HL-60/S4 (cell line): Measurements from ENCODE around the gene SMKR1.
"Not testable (repeated sequence)": the region's sequence is repeated elsewhere in the genome, so short reads cannot be mapped to it uniquely, and the experiment has no call there.

Experiments
- in situ Hi-C: fragments of 300-500 bp; cut with MboI; formaldehyde crosslinking; loops from 2 replicates; pipeline ENCODE4 v1.14.3; 2022; ENCODE audit warnings: low sequenced_read_pairs

Gene SMKR1

GRCh38 chr7:129522088-129522970 is 20.0 kb downstream of the SMKR1 start:
- in situ Hi-C loops, result no loop called here

DNA sequence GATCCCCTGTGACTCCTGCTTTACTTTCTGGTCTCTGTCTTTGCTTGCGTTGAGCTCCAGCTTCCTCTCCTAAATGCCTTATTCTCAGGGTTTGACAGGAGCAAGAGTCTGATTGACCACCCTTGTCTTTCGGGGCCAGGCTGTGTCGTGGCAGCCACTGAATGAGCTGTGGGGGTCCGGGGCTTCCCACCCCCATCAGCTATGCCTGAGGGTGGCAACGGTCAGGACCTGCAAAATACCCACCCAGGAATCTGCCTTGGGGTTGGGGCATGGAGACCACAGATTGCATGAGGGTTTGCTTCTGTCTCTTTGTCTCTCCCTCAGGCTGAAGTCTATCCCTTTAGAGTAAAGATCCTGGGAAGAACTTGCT is 20.6 kb downstream of the SMKR1 start:
- in situ Hi-C loops, result no loop called here

DNA sequence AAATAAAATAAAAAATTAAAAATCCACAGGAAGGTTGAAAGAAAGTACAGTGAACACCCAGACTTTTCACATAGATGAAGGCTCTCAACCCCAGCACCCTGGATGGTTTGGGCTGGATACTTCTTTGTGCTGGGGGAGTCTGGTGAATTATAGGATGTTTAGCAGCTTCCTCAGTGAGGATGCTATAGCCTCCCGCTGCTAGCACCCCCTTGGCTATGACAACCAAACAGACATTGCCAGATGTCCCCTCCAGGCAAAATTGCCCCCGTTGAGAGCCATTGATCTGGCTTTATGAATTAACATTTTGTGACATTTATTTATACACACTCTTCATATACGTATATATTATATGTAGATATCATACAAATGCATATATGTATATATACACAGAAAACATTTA is 21.6 kb downstream of the SMKR1 start:
- in situ Hi-C loops, result no loop called here

GRCh38 chr7:129524405-129524804 is 22.1 kb downstream of the SMKR1 start:
- in situ Hi-C loops, result not testable (repeated sequence)

GRCh38 chr7:129525225-129525862 is 23.0 kb downstream of the SMKR1 start:
- in situ Hi-C loops, result no loop called here

DNA sequence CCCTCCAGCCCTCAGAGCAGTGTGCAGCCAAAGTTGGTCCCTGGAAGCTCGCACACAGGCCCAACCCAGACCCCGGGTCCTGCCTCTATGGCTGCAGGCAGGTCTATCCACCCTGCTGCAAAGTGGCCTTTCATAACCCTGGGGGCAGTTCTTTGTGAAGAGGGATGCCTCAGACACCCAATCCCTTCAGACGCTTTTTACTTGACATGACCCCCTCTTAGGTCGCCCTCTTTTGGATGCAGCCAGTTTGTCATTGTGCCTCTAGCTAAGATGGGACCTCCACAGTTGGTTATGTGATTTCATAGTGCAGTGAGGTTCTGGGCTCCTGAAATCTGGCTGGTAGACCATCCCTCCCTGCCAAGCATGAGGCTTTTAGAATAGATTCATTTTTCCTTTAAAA is 27.3 kb downstream of the SMKR1 start:
- in situ Hi-C loops, result no loop called here

- in situ Hi-C loops, result no loop called here
These were observed 28.6 kb downstream of the SMKR1 start for GRCh38 chr7:129530795-129531391.

GRCh38 chr7:129531721-129532120 is 29.4 kb downstream of the SMKR1 start:
- in situ Hi-C loops, result no loop called here

DNA sequence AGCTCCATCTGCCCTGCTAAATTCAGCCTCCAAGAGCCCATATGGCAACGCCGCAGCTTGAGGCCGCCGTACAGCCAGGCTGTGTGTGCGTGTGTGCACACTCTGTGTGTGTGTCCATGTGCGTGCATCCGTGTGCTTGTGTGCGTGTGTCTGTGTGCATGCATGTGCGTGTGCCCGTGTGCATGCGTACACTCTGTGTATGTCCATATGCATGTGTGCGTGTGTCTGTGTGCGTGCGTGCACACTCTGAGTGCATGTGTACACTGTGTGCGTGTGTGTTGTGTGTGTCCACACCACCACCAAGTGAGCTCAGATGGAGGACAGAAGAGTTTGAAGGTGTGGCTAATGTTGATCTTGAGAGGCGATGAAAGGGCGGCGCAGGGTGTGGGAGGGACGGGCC is 30.0 kb downstream of the SMKR1 start:
- in situ Hi-C loops, result no loop called here

- in situ Hi-C loops, result not testable (repeated sequence)
These were observed 32.4 kb downstream of the SMKR1 start for GRCh38 chr7:129534558-129535274.

DNA sequence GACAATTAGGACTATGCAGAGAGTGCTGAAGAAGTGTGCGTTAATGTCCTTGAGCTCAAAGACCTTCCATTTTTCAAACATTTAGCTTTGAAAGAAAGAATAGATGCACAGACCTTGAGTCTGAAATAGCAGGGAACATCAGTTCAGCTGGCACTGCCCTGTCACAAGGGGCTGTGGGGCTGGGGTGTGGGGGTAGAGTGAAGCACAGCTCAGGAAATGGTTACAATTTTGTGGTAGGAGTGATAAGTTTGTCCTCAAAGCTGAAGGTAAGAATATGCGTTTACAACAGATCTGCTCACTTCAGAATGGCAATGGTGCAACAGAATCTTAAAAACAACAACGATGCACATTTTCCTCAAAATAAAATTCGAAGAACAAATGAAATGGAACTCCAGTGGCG is 33.6 kb downstream of the SMKR1 start:
- in situ Hi-C loops, result no loop called here

- in situ Hi-C loops, result no loop called here
These were observed 34.0 kb downstream of the SMKR1 start for GRCh38 chr7:129536323-129536722.

- in situ Hi-C loops, result no loop called here
These were observed 36.5 kb downstream of the SMKR1 start for GRCh38 chr7:129538790-129539189.

DNA sequence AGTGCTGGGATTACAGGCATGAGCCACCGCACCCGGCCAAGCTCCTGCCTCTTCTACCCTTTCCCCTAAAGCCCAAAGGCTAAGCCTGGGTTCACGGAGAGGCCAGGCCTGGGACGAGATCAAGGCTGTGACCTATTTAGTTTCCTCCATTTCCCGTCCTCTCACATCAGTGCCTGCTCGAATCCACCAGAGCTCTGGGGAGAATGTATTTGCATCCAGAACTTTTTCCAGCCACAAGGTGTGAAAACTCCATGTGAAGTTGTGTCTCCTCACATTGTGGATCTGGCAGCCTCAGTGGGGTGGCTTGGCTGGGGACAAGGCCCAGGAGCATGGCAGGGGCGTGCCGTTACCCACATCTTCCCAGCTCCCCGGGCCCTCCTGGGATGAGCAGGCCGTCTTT is 38.0 kb downstream of the SMKR1 start:
- in situ Hi-C loops, result no loop called here

DNA sequence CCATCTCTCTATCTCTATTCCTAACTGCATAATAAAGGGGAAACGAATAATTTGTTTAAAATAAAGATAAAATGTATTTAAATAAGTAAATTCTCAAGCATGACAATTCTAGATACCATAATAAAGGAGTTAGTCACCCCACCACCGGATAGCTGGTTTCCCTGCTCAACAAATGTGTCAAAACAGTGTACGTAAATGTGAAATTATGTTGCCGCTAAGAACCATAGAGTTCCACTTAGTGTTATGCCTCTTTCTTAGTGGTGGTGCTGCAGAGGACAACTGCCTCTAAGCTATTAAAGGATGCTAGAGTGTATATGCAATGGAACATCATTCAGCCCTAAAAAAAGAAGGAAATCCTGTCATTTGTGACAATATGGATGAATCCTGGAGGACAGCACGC is 42.4 kb downstream of the SMKR1 start:
- in situ Hi-C loops, result no loop called here

DNA sequence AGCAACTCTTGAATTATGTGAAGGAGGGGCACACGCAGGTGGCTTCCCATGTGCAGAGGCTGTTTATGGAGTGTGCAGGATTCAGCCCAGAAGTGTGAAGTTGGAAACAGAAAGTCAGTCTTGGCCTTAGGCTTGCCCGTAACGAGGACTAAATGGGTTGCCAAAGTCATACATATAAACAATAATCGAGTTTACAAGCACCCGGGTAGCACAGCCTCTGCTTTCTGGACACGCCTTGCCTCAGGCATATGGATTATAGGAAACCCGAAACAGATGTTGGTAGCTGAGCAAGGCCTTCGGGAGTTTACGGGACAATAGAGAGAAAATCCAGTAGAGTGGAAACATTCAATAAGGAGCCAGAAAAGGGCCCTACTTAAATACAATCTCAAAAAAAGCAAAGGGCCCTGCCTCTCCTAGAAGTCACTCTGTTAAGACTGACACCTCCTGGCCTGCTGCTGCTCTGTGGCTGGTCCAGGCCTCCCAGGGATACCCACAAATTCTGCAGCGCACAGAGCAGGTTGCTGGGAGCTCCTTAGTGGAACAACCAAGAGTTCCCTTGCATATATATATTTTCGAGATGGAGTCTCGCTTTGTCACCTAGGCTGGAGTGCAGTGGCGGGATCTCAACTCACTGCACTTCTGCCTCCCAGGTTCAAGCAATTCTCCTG is 48.5 kb downstream of the SMKR1 start:
- in situ Hi-C loops, result no loop called here

DNA sequence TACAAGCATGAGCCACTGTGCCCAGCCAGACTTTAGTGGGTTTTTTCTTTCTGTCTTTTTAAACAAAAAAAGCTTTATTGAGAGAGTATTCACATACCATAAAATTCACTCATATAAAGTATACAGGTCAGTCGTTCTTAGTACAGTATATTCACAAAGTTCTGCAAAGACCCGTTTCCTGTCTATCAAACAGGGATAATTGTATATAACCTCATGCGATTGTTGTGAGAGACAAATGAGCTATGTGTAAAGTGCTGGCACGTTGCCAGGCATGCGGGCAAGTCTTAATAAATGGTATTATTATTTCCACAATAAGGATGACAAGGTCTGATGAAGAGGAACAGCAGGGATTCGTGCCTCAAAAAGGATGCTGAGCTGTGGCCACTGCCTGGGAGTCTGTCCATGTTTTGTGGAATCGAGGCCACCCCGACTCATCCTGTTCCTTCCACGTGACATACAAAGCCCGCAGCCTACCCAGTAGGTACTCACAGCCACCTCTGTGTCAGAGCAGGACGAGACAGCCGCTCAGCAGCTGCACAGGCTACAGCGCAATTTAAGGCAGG is 51.6 kb downstream of the SMKR1 start:
- in situ Hi-C loops, result no loop called here

GRCh38 chr7:129556607-129557133 is 54.3 kb downstream of the SMKR1 start:
- in situ Hi-C loops, result no loop called here

- in situ Hi-C loops, result no loop called here
These were observed 55.6 kb downstream of the SMKR1 start for GRCh38 chr7:129557686-129558481.

GRCh38 chr7:129559564-129559963 is 57.2 kb downstream of the SMKR1 start:
- in situ Hi-C loops, result no loop called here
